ENCODE measurements around the gene LAMA1.
"Not testable (repeated sequence)": the region's sequence is repeated elsewhere in the genome, so short reads cannot be mapped to it uniquely, and the experiment has no call there.

The LAMA1 gene

GRCh38 chr18:6941996-6942395, 175.6 kb downstream of the LAMA1 start:
- no peak for DNase-seq

- no peak for DNase-seq
Measured at GRCh38 chr18:6940451-6940850, 177.1 kb downstream of the LAMA1 start.

- no peak for DNase-seq
Measured at GRCh38 chr18:6939972-6940371, 177.6 kb downstream of the LAMA1 start.

GRCh38 chr18:6938403-6938802, 179.2 kb downstream of the LAMA1 start:
- not testable (repeated sequence) for DNase-seq

GRCh38 chr18:6938003-6938402, 179.6 kb downstream of the LAMA1 start:
- no peak for DNase-seq

GRCh38 chr18:6934859-6935258, 182.7 kb downstream of the LAMA1 start:
- DNase-seq, result no peak

- DNase-seq, result no peak
Measured at GRCh38 chr18:6929370-6930102, 188.1 kb downstream of the LAMA1 start.

GRCh38 chr18:6928359-6928758, 189.2 kb downstream of the LAMA1 start:
- DNase-seq, result no peak

GRCh38 chr18:6927153-6927552, 190.4 kb downstream of the LAMA1 start:
- DNase-seq, result no peak

- no peak for DNase-seq
Measured at GRCh38 chr18:6923220-6923619, 194.4 kb downstream of the LAMA1 start.

GRCh38 chr18:6921571-6921970, 196.0 kb downstream of the LAMA1 start:
- DNase-seq, result no peak

- no peak for DNase-seq
Measured at GRCh38 chr18:6920099-6920955, 197.3 kb downstream of the LAMA1 start.

- no peak for DNase-seq
Measured at GRCh38 chr18:6917072-6917471, 200.5 kb downstream of the LAMA1 start.

- DNase-seq, result no peak
Measured at GRCh38 chr18:6901286-6901926, 216.2 kb downstream of the LAMA1 start.

- DNase-seq, result no peak
Measured at GRCh38 chr18:6891788-6892187, 225.8 kb downstream of the LAMA1 start.
